Liver (tissue), 3 donors: ENCODE data around the gene CDC42BPB.

Experiments
- EGR1 ChIP-seq, 2 donors: IDR thresholded peaks; 2 replicates each; pipeline ENCODE4 v1.6.1; 2016 to 2018; ENCODE audit warnings: antibody characterized with exemption in 2 of 2, low read depth in 2 of 2
- GABPA ChIP-seq, 2 donors: IDR thresholded peaks in 1 of 2; conservative IDR thresholded peaks in 1 of 2; 2 replicates each; pipeline ENCODE4 v1.6.1; 2016; ENCODE audit warnings: antibody characterized with exemption in 2 of 2, mild to moderate bottlenecking in 1 of 2, moderate library complexity in 1 of 2
- HNF4A ChIP-seq, 2 donors: conservative IDR thresholded peaks; 2 replicates each; pipeline ENCODE4 v1.6.1; 2016; ENCODE audit warnings: antibody characterized with exemption in 2 of 2, mild to moderate bottlenecking in 2 of 2
- HNF4G ChIP-seq: IDR thresholded peaks from 2 replicates; pipeline ENCODE4 v1.6.1; 2016; ENCODE audit warnings: antibody characterized with exemption
- NR2F2 ChIP-seq: IDR thresholded peaks from 2 replicates; pipeline ENCODE4 v1.6.1; 2016; ENCODE audit warnings: antibody characterized with exemption
- RAD21 ChIP-seq, 2 donors: IDR thresholded peaks; 2 replicates each; pipeline ENCODE4 v1.6.1; 2016; ENCODE audit warnings: antibody characterized with exemption in 2 of 2, mild to moderate bottlenecking in 2 of 2
- SP1 ChIP-seq: IDR thresholded peaks from 2 replicates; pipeline ENCODE4 v1.6.1; 2018; ENCODE audit warnings: antibody characterized with exemption, mild to moderate bottlenecking
- TAF1 ChIP-seq: conservative IDR thresholded peaks from 2 replicates; pipeline ENCODE4 v1.6.1; 2016; ENCODE audit warnings: antibody characterized with exemption, mild to moderate bottlenecking
- TF ChIP-seq, protein P1 (sequence below): fragments of 150-350 bp; IDR thresholded peaks from 2 replicates; pipeline ENCODE4 v1.5.1; 2017; ENCODE audit warnings: improper control_type of control experiment, low read depth, low read length; ENCODE audit not compliant: missing input control
- TF ChIP-seq, protein P2 (sequence below): IDR thresholded peaks from 2 replicates; pipeline ENCODE4 v1.6.1; 2016; ENCODE audit warnings: antibody characterized with exemption
- TF ChIP-seq, protein P3 (sequence below): IDR thresholded peaks from 2 replicates; pipeline ENCODE4 v1.6.1; 2016; ENCODE audit warnings: antibody characterized with exemption
- donor health status: healthy.
- donor health status: healthy.

DNA sequence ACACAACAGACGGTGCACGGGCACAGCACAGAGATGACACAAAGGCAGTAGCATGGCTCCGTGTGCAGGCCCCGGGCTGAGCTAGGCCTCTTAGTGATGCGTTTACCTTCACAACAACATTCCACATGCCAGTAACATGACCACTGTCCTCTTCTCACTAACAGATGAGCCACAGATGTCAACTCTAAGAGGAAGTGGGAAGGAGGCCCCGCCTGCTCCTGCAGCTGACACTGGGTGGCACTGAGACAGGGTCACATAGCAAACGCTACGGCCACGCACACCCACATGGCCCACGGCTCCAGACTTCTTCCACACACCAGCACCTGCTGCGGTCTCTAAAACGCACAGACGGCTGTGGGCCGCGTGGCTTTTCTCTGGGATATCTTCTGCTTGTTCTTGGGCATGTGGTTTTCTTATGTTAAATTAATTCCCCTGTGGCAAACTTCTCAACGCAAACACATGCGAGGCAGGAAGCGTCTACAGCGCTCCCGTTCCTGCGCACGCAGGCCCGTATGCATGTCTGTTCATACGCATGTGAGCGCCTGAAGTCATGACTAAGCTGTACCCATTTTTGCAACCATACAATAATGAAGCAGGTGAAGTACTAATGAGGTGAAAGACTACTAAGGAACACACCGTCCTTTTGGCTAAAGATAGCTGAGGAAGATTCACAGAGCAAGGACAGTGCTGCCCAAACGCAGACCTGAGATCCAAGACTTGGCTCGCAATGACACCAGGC lies 108.1 kb downstream of the CDC42BPB start:
- TF ChIP-seq RAD21 (IDR thresholded peaks at IDR 0.05) (no peak), TAF1 (no peak), NR2F2 (no peak), EGR1 (IDR thresholded peaks at IDR 0.05; ENCODE audit: low read depth in 2 of 2) (no peak), HNF4A (conservative IDR thresholded peaks at IDR 0.05) (no peak), SP1 (no peak), HNF4G (no peak), GABPA (IDR thresholded peaks at IDR 0.05 in 1 of 2, conservative IDR thresholded peaks at IDR 0.05 in 1 of 2) (no peak)
- TF ChIP-seq, protein P1, sequence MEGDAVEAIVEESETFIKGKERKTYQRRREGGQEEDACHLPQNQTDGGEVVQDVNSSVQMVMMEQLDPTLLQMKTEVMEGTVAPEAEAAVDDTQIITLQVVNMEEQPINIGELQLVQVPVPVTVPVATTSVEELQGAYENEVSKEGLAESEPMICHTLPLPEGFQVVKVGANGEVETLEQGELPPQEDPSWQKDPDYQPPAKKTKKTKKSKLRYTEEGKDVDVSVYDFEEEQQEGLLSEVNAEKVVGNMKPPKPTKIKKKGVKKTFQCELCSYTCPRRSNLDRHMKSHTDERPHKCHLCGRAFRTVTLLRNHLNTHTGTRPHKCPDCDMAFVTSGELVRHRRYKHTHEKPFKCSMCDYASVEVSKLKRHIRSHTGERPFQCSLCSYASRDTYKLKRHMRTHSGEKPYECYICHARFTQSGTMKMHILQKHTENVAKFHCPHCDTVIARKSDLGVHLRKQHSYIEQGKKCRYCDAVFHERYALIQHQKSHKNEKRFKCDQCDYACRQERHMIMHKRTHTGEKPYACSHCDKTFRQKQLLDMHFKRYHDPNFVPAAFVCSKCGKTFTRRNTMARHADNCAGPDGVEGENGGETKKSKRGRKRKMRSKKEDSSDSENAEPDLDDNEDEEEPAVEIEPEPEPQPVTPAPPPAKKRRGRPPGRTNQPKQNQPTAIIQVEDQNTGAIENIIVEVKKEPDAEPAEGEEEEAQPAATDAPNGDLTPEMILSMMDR = no peak
- TF ChIP-seq, protein P2, sequence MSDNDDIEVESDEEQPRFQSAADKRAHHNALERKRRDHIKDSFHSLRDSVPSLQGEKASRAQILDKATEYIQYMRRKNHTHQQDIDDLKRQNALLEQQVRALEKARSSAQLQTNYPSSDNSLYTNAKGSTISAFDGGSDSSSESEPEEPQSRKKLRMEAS = no peak
- TF ChIP-seq, protein P3, sequence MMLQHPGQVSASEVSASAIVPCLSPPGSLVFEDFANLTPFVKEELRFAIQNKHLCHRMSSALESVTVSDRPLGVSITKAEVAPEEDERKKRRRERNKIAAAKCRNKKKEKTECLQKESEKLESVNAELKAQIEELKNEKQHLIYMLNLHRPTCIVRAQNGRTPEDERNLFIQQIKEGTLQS = no peak
